ENCODE data around the gene ABCC9. TPM values are rescaled to one million over a fixed set of nuclear protein-coding genes. Genes with fewer than 3 reads are reported as not detected.
"Not testable (repeated sequence)": the region's sequence is repeated elsewhere in the genome, so short reads cannot be mapped to it uniquely, and the experiment has no call there.

The ABCC9 gene
- total RNA-seq, 1 donor from 2014 or later, result 21.2 TPM

DNA sequence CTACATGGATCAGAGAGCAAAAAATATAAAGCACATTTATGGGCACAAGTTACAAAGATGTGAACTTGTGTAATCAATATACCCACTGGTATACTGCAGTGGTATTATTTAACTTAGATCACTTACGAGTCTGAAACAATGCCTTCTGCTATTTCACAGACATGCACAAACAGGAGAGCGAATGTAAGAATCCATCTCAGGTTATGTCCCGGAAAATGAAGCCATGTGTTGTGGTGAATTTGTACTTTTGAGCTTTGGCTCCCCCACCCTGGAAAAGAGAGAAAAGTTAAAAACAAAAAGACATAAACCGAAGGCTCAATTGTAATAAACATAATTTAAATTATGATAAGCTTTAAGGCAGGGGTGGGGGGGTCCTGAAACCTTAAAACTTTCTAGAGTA lies 7.6 kb downstream of the ABCC9 start:
- DNase-seq, result no peak

- not testable (repeated sequence) for DNase-seq
These were observed 11.3 kb downstream of the ABCC9 start for GRCh38 chr12:21929972-21930371.

DNA sequence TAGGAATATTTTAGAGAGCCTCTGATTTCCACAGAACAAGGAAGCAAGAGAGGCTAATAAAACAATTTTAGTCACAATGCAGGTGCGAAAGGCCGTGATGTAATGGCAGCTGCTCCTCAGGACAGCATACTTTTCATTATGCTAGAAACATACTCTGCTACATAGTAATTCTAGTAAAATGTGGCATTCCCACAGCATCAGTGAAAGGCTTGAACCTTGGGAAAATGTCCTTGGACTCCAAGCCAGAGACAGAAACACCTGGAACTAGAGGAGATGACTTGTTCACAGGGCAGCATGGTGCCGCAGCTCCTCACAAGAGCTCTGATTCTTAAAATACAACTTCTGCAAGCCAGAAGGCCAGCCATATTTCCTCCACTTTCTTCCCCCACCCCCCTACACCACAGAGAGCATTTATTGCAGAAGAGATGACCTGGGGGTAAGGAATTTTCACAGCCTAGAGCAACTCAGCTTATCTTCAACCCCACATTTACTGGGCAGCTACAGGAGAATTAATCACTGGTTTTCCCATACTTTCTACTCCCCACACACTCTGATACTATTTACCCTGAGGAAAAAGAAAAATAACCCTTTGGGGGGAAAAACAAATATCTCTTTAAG lies 15.8 kb downstream of the ABCC9 start:
- no peak for DNase-seq

GRCh38 chr12:21921436-21921835 lies 19.8 kb downstream of the ABCC9 start:
- no peak for DNase-seq

- no peak for DNase-seq
These were observed 22.8 kb downstream of the ABCC9 start for GRCh38 chr12:21918456-21918855.

- DNase-seq, result no peak
These were observed 27.4 kb downstream of the ABCC9 start for GRCh38 chr12:21913823-21914222.

GRCh38 chr12:21912318-21912717 lies 28.9 kb downstream of the ABCC9 start:
- no peak for DNase-seq

- no peak for DNase-seq
These were observed 29.4 kb downstream of the ABCC9 start for GRCh38 chr12:21911832-21912231.

- DNase-seq, result no peak
These were observed 30.6 kb downstream of the ABCC9 start for GRCh38 chr12:21910657-21911056.

GRCh38 chr12:21907948-21908837 lies 33.0 kb downstream of the ABCC9 start:
- no peak for DNase-seq

- DNase-seq, result no peak
These were observed 34.2 kb downstream of the ABCC9 start for GRCh38 chr12:21906919-21907493.

DNA sequence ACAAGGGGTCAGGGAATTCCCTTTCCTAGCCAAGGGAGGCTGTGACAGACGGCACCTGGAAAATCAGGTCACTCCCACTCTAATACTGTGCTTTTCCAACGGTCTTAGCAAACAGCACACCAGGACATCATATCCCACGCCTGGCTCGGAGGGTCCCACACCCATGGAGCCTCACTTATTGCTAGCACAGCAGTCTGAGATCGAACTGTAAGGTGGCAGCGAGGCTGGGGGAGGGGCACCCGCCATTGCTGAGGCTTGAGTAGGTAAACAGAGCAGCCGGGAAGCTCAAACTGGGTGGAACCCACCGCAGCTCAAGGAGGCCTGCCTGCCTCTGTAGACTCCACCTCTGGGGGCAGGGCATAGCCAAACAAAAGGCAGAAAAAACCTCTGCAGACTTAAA lies 41.7 kb downstream of the ABCC9 start:
- DNase-seq, result not testable (repeated sequence)

- DNase-seq, result no peak
These were observed 45.6 kb downstream of the ABCC9 start for GRCh38 chr12:21895651-21896050.

GRCh38 chr12:21894792-21895595 lies 46.2 kb downstream of the ABCC9 start:
- DNase-seq, result no peak

DNA sequence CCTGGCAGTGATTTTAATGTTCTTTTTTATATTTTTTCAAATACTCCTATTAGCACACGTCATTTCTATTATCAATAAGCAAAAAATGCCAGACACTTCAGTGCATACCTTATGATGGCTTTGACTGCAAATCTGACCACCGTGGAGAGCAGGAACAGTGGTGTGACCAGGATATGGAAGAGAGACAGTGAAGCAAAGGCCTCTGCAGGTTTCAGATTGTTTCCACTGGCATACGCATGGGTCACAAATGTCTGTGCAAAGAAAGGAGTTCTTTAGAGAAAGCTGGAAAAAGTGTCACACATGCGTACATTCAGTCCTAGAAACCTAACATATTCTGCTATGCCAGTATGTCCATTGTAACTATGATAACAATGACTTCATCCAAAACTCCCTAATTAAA lies 47.3 kb downstream of the ABCC9 start:
- no peak for DNase-seq

GRCh38 chr12:21892341-21892740 lies 48.9 kb downstream of the ABCC9 start:
- DNase-seq, result no peak

DNA sequence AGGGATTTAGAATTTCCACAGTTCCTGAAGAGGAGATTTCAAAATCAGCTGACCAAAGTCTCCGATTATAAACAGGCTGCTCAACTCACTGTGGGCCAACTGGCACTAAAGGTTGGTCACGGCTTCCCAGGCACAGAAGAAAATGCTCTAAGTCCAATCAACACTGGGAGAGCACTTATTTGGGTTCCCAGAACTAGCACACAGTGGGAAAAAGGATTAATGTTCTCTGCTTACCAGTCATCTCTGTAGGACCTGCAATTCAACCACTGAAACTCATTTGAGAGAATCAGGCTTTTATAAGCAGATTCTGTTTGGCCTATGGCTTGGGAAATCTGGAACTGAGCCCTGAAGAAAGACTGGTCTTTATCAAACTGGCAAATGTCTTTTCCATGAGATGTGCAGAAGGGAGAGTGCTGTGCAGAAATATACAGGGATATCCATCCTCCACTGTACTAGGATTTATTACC lies 49.4 kb downstream of the ABCC9 start:
- no peak for DNase-seq

DNA sequence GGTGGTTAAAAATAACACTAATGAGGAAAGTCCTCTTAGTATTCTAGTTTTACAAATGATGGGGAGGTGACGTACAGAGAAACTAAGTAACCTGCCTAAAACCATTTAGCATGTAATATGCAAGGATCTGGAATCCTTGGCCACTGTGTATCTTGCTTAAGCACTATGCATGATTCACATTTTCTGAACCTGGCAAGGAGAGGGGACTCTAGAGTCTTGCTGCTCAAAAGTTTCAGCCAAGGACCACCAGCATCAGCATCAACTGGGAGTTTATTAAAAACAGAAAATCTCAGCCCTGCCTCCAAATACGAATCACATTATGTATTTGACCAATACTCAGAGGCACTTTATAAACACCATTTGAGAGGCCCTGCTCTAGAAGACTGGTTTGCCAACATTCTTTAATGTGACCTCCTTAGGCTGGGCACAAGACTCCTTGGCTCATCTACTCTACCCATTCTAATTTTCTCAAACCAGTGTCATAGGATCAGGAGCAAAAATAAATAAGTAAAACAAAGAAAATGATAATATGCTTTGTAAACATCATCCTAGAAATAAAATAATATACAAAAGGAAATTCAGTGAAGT lies 52.9 kb downstream of the ABCC9 start:
- no peak for DNase-seq

- DNase-seq, result no peak
These were observed 56.3 kb downstream of the ABCC9 start for GRCh38 chr12:21884936-21885335.

- DNase-seq, result no peak
These were observed 58.6 kb downstream of the ABCC9 start for GRCh38 chr12:21882635-21883034.

DNA sequence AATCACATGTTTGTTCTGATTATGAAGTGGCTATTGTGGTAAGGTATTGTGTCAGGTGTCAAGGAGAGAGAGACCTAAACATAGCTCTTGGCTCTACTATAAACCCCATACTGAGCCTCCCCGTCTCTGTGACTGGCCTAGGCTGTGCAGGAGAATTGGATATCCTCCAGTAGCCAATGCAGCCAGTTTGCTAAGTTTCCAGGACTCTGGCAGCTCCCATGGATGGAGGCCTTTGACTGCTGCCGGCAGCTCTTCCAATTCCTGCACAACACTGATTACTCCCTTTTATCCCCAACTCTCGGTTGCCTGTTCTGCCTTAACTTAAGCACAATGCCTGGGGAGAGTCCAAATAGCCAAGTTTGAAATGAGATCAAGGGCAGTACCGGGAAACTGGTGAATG lies 59.3 kb downstream of the ABCC9 start:
- DNase-seq, result peak; percentile 3

DNA sequence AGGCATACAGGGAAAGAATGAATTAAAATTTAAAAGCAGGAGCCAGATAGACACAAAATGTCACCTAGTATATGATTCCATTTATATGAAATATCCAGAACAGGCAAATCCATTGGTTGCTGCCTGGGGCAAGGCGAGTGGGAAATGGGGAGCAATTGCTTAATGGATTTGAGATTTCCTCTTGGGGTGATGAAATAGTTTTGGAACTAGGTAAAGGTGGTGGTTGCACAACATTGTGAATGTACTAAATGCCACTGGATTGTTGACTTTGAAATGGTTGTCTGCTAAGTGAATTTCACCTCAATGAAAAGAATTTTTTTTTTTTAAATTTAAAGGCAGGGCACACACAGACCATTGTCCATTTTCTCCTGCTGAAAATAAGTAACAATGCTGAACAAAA lies 61.9 kb downstream of the ABCC9 start:
- DNase-seq, result no peak

All from occipital lobe (tissue), 2 donors.